ENCODE data around the gene RASSF4. TPM values are rescaled to one million over a fixed set of nuclear protein-coding genes. Genes with fewer than 3 reads are reported as not detected.
A peak's percentile ranks its signal among the peaks of the same experiment; 100 is the strongest.

The RASSF4 gene
- total and polyA plus RNA-seq, 4 donors = 8.2 to 26.9 (median 12.4) TPM

GRCh38 chr10:45001381-45002148 lies 42.0 kb downstream of the RASSF4 start (continued):
- TF ChIP-seq, protein P1, sequence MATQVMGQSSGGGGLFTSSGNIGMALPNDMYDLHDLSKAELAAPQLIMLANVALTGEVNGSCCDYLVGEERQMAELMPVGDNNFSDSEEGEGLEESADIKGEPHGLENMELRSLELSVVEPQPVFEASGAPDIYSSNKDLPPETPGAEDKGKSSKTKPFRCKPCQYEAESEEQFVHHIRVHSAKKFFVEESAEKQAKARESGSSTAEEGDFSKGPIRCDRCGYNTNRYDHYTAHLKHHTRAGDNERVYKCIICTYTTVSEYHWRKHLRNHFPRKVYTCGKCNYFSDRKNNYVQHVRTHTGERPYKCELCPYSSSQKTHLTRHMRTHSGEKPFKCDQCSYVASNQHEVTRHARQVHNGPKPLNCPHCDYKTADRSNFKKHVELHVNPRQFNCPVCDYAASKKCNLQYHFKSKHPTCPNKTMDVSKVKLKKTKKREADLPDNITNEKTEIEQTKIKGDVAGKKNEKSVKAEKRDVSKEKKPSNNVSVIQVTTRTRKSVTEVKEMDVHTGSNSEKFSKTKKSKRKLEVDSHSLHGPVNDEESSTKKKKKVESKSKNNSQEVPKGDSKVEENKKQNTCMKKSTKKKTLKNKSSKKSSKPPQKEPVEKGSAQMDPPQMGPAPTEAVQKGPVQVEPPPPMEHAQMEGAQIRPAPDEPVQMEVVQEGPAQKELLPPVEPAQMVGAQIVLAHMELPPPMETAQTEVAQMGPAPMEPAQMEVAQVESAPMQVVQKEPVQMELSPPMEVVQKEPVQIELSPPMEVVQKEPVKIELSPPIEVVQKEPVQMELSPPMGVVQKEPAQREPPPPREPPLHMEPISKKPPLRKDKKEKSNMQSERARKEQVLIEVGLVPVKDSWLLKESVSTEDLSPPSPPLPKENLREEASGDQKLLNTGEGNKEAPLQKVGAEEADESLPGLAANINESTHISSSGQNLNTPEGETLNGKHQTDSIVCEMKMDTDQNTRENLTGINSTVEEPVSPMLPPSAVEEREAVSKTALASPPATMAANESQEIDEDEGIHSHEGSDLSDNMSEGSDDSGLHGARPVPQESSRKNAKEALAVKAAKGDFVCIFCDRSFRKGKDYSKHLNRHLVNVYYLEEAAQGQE (IDR thresholded peaks at IDR 0.05) = no peak
- TF ChIP-seq ZBTB33 (IDR thresholded peaks at IDR 0.05) (no peak), JUND (IDR thresholded peaks at IDR 0.05) (peak in 1 of 2 donors; percentile 30), ATF3 (IDR thresholded peaks at IDR 0.05) (peak; percentile 82), NR2F2 (IDR thresholded peaks at IDR 0.05) (peak; percentile 12), YY1 (IDR thresholded peaks at IDR 0.05) (peak; percentile 59)

- TF ChIP-seq, protein P2, sequence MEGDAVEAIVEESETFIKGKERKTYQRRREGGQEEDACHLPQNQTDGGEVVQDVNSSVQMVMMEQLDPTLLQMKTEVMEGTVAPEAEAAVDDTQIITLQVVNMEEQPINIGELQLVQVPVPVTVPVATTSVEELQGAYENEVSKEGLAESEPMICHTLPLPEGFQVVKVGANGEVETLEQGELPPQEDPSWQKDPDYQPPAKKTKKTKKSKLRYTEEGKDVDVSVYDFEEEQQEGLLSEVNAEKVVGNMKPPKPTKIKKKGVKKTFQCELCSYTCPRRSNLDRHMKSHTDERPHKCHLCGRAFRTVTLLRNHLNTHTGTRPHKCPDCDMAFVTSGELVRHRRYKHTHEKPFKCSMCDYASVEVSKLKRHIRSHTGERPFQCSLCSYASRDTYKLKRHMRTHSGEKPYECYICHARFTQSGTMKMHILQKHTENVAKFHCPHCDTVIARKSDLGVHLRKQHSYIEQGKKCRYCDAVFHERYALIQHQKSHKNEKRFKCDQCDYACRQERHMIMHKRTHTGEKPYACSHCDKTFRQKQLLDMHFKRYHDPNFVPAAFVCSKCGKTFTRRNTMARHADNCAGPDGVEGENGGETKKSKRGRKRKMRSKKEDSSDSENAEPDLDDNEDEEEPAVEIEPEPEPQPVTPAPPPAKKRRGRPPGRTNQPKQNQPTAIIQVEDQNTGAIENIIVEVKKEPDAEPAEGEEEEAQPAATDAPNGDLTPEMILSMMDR (IDR thresholded peaks at IDR 0.05; ENCODE audit: low read depth, low read length, missing input control) = no peak
- TF ChIP-seq SP1 (IDR thresholded peaks at IDR 0.05) (no peak), RAD21 (IDR thresholded peaks at IDR 0.05) (no peak), TAF1 (conservative IDR thresholded peaks at IDR 0.05) (no peak), HNF4G (IDR thresholded peaks at IDR 0.05) (no peak), HNF4A (conservative IDR thresholded peaks at IDR 0.05) (no peak), YY1 (IDR thresholded peaks at IDR 0.05) (no peak), EGR1 (IDR thresholded peaks at IDR 0.05; ENCODE audit: low read depth in 2 of 2) (no peak), FOXA1 (IDR thresholded peaks at IDR 0.05) (no peak), RXRA (IDR thresholded peaks at IDR 0.05) (no peak)
- TF ChIP-seq, protein P1 (IDR thresholded peaks at IDR 0.05) = no peak
- no peak for DNase-seq (ENCODE audit: low spot score)
- Histone ChIP-seq H3K9ac (ENCODE audit: low read depth in 1 of 2, low read length in 2 of 2) (no peak overlapping the region), H3K9me3 (ENCODE audit: control insufficient read depth in 4 of 4, low read length in 3 of 4) (peaks cover 0 to 5% (median 1%) of the 10 kb centered on the region in 4 donors), H3K4me1 (ENCODE audit: control insufficient read depth in 4 of 4, insufficient read depth in 4 of 4, low read length in 3 of 4) (peaks cover under 1 to 36% (median 26%) of the 10 kb centered on the region in 4 donors), H3K4me3 (ENCODE audit: low read depth in 1 of 3, low read length in 3 of 3) (no peak overlapping the region), H3K36me3 (ENCODE audit: control insufficient read depth in 4 of 4, insufficient read depth in 3 of 4, low read depth in 1 of 4, low read length in 3 of 4) (peaks cover 0 to 8% (median 5%) of the 10 kb centered on the region in 4 donors), H3K27ac (ENCODE audit: low read depth in 1 of 2, low read length in 2 of 2) (no peak overlapping the region), H3K27me3 (ENCODE audit: control insufficient read depth in 4 of 4, insufficient read depth in 4 of 4, low read length in 3 of 4) (no peaks in the 10 kb centered on the region)
- 94% methylated on average over 10 of the region's 10 CpGs for WGBS
These were observed 43.9 kb downstream of the RASSF4 start for GRCh38 chr10:45003432-45004000.
